Measurements from ENCODE around the gene PHRF1. TPM values are rescaled to one million over a fixed set of nuclear protein-coding genes. Genes with fewer than 3 reads are reported as not detected.

The PHRF1 gene
- total RNA-seq, 1 experiment from 2014 or later = 43.9 TPM

- H3K27me3 ChIP-seq (replicated peaks; ENCODE audit: control insufficient read depth, insufficient read depth, low read length) = no peaks in the 10 kb centered on the region
- Mint-ChIP-seq H3K4me1 (ENCODE audit: low read depth, unreplicated experiment) (peaks cover 14% of the 10 kb centered on the region), H3K4me3 (ENCODE audit: unreplicated experiment) (peak overlapping the region; percentile 90), H3K36me3 (ENCODE audit: insufficient read depth, unreplicated experiment) (peaks cover 60% of the 10 kb centered on the region), H3K27me3 (ENCODE audit: insufficient read depth, unreplicated experiment) (no peaks in the 10 kb centered on the region), H3K27ac (ENCODE audit: unreplicated experiment) (peak overlapping the region; percentile 78), H3K9me3 (ENCODE audit: unreplicated experiment) (no peaks in the 10 kb centered on the region)
- no peaks in the 10 kb centered on the region for H3K9me3 ChIP-seq
- ChIA-PET POLR2A (interaction anchor here (0.6 to 1.2 kb wide), 4 partner anchors 15 to 258 kb away, joined by 3 to 12 read pairs (median 6); partner anchors contain the start of genes PHRF1 and TMEM80), CTCF (no interaction called here)
- no TSS peak for BruUV-seq (replicated peaks)
- peaks cover 8% of the 10 kb centered on the region for H3K36me3 ChIP-seq (ENCODE audit: control insufficient read depth, insufficient read depth, low read length)
- DNase-seq = peak; percentile 88 to 94
- no peak for TF ChIP-seq CTCF (IDR thresholded peaks at IDR 0.05; ENCODE audit: insufficient read depth in 1 of 2, low read depth in 1 of 2, low read length in 1 of 2, severe bottlenecking in 1 of 2, unreplicated experiment in 1 of 2)
- intact Hi-C loops (cut with micrococcal nuclease; ENCODE audit: unreplicated experiment) = loop anchor here (2.0 to 10.0 kb wide), 3 partner anchors 15 to 133 kb away; partner anchors contain the start of genes DEAF1, PHRF1 and TMEM80
- peak overlapping the region; percentile 51 for H3K4me3 ChIP-seq (ENCODE audit: low read depth, low read length)
- peaks cover 44% of the 10 kb centered on the region for H3K4me1 ChIP-seq
These were observed 14.9 kb upstream of the PHRF1 start for GRCh38 chr11:561148-562003.

GRCh38 chr11:562046-562645 lies 14.1 kb upstream of the PHRF1 start:
- peaks cover 66% of the 10 kb centered on the region for H3K36me3 Mint-ChIP-seq (ENCODE audit: insufficient read depth, unreplicated experiment)
- Histone ChIP-seq H3K9me3 (no peaks in the 10 kb centered on the region), H3K4me1 (peaks cover 50% of the 10 kb centered on the region), H3K4me3 (ENCODE audit: low read depth, low read length) (peak overlapping the region; percentile 51), H3K27me3 (replicated peaks; ENCODE audit: control insufficient read depth, insufficient read depth, low read length) (no peaks in the 10 kb centered on the region), H3K36me3 (ENCODE audit: control insufficient read depth, insufficient read depth, low read length) (peaks cover 8% of the 10 kb centered on the region)
- H3K9me3 Mint-ChIP-seq (ENCODE audit: unreplicated experiment) = no peaks in the 10 kb centered on the region
- ChIA-PET CTCF (no interaction called here), POLR2A (interaction anchor here (0.6 to 1.2 kb wide), 4 partner anchors 14 to 257 kb away, joined by 3 to 12 read pairs (median 6); partner anchors contain the start of genes PHRF1 and TMEM80)
- peak in 1 of 2 experiments; percentile 34 for DNase-seq
- TF ChIP-seq CTCF (IDR thresholded peaks at IDR 0.05; ENCODE audit: insufficient read depth in 1 of 2, low read depth in 1 of 2, low read length in 1 of 2, severe bottlenecking in 1 of 2, unreplicated experiment in 1 of 2) = no peak
- peaks cover 14% of the 10 kb centered on the region for H3K4me1 Mint-ChIP-seq (ENCODE audit: low read depth, unreplicated experiment)
- no peak overlapping the region for H3K27ac Mint-ChIP-seq (ENCODE audit: unreplicated experiment)
- no peaks in the 10 kb centered on the region for H3K27me3 Mint-ChIP-seq (ENCODE audit: insufficient read depth, unreplicated experiment)
- peak overlapping the region; percentile 90 for H3K4me3 Mint-ChIP-seq (ENCODE audit: unreplicated experiment)
- TSS peak; percentile 21 for BruUV-seq (replicated peaks)
- intact Hi-C loops (cut with micrococcal nuclease; ENCODE audit: unreplicated experiment) = loop anchor here (10.0 kb wide), 1 partner anchor 133 kb away; the partner anchor contains the start of genes DEAF1 and TMEM80

- H3K27ac Mint-ChIP-seq (ENCODE audit: unreplicated experiment) = peak overlapping the region; percentile 57
- no peak for TF ChIP-seq CTCF (IDR thresholded peaks at IDR 0.05; ENCODE audit: insufficient read depth in 1 of 2, low read depth in 1 of 2, low read length in 1 of 2, severe bottlenecking in 1 of 2, unreplicated experiment in 1 of 2)
- Histone ChIP-seq H3K27me3 (replicated peaks; ENCODE audit: control insufficient read depth, insufficient read depth, low read length) (no peaks in the 10 kb centered on the region), H3K36me3 (ENCODE audit: control insufficient read depth, insufficient read depth, low read length) (peaks cover 9% of the 10 kb centered on the region), H3K4me3 (ENCODE audit: low read depth, low read length) (no peak overlapping the region), H3K4me1 (peaks cover 56% of the 10 kb centered on the region), H3K9me3 (no peaks in the 10 kb centered on the region)
- no peaks in the 10 kb centered on the region for H3K9me3 Mint-ChIP-seq (ENCODE audit: unreplicated experiment)
- CTCF ChIA-PET = no interaction called here
- no TSS peak for BruUV-seq (replicated peaks)
- POLR2A ChIA-PET = interaction anchor here (3.1 kb wide), 1 partner anchor 13 kb away, joined by 17 read pairs; the partner anchor contains the start of gene PHRF1
- no peaks in the 10 kb centered on the region for H3K27me3 Mint-ChIP-seq (ENCODE audit: insufficient read depth, unreplicated experiment)
- peaks cover 76% of the 10 kb centered on the region for H3K36me3 Mint-ChIP-seq (ENCODE audit: insufficient read depth, unreplicated experiment)
- H3K4me3 Mint-ChIP-seq (ENCODE audit: unreplicated experiment) = no peak overlapping the region
- peak in 1 of 2 experiments; percentile 36 for DNase-seq
- intact Hi-C loops (cut with micrococcal nuclease; ENCODE audit: unreplicated experiment) = loop anchor here (10.0 kb wide), 1 partner anchor 132 kb away; the partner anchor contains the start of genes DEAF1 and TMEM80
- H3K4me1 Mint-ChIP-seq (ENCODE audit: low read depth, unreplicated experiment) = peaks cover 14% of the 10 kb centered on the region
These were observed 13.0 kb upstream of the PHRF1 start for GRCh38 chr11:563066-563811.

Data from Caco-2 (cell line).